Parathyroid adenoma (tissue), 2 donors: ENCODE results near the gene C10orf67.
"Not testable (repeated sequence)": the region's sequence is repeated elsewhere in the genome, so short reads cannot be mapped to it uniquely, and the experiment has no call there.

Experiments
- H2AFZ ChIP-seq: fragments of 300-600 bp; sonication (generic); one replicate; pipeline ENCODE4 v1.7.0; 2017; ENCODE audit warnings: antibody characterized with exemption, mild to moderate bottlenecking
- H3K27ac ChIP-seq: fragments of 300-600 bp; sonication (generic); one replicate; pipeline ENCODE4 v1.7.0; 2017
- H3K27me3 ChIP-seq: fragments of 300-600 bp; sonication (generic); one replicate; pipeline ENCODE4 v1.7.0; 2017; ENCODE audit warnings: low read length; ENCODE audit not compliant: control insufficient read depth, insufficient read depth
- H3K36me3 ChIP-seq: fragments of 300-600 bp; sonication (generic); one replicate; pipeline ENCODE4 v1.7.0; 2017; ENCODE audit warnings: low read length; ENCODE audit not compliant: control insufficient read depth, insufficient read depth
- H3K4me1 ChIP-seq: fragments of 300-600 bp; sonication (generic); one replicate; pipeline ENCODE4 v1.7.0; 2017; ENCODE audit warnings: control low read depth
- H3K4me2 ChIP-seq: fragments of 300-600 bp; sonication (generic); one replicate; pipeline ENCODE4 v1.7.0; 2017; ENCODE audit warnings: low read length
- H3K4me3 ChIP-seq: fragments of 300-600 bp; sonication (generic); one replicate; pipeline ENCODE4 v1.7.0; 2017; ENCODE audit warnings: low read depth, low read length
- H3K79me2 ChIP-seq: fragments of 300-600 bp; sonication (generic); one replicate; pipeline ENCODE4 v1.7.0; 2017; ENCODE audit warnings: control low read depth
- H3K9ac ChIP-seq: fragments of 300-600 bp; sonication (generic); one replicate; pipeline ENCODE4 v1.7.0; 2017; ENCODE audit warnings: mild to moderate bottlenecking
- H3K9me3 ChIP-seq: fragments of 300-600 bp; sonication (generic); one replicate; pipeline ENCODE4 v1.7.0; 2017; ENCODE audit warnings: low read length; ENCODE audit not compliant: control insufficient read depth
- TF ChIP-seq, protein P1 (sequence below): fragments of 300-600 bp; sonication (generic); IDR thresholded peaks from one replicate; pipeline ENCODE4 v1.7.0; 2017; ENCODE audit warnings: antibody characterized with exemption, mild to moderate bottlenecking
- donor health status: primary hyperparathyroidism.

Gene C10orf67

DNA sequence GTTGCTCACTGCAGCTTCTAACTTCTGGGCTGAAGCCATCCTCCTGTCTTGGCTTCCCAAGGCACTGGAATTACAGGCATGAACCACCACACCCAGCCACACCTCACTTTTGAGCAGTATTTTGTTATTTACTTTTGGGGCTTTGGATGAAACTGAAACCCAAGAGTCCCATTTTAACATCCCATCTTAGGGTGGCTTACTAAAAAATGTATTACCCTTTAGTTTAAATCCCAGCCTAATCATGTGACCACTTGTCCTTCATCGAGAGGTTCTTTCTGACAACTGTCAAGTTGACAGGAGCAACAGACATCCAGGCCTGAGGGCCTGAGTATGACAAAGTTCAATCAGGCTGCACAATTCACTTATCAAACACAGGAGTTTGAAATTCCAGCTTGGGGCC, 33.6 kb downstream of the C10orf67 start:
- Histone ChIP-seq H3K9ac (no peak overlapping the region), H3K4me2 (no peak overlapping the region), H2AFZ (no peak overlapping the region), H3K27ac (no peak overlapping the region), H3K36me3 (no peaks in the 10 kb centered on the region), H3K27me3 (no peaks in the 10 kb centered on the region), H3K79me2 (no peaks in the 10 kb centered on the region), H3K9me3 (no peaks in the 10 kb centered on the region), H3K4me1 (no peaks in the 10 kb centered on the region), H3K4me3 (no peak overlapping the region)
- TF ChIP-seq, protein P1, sequence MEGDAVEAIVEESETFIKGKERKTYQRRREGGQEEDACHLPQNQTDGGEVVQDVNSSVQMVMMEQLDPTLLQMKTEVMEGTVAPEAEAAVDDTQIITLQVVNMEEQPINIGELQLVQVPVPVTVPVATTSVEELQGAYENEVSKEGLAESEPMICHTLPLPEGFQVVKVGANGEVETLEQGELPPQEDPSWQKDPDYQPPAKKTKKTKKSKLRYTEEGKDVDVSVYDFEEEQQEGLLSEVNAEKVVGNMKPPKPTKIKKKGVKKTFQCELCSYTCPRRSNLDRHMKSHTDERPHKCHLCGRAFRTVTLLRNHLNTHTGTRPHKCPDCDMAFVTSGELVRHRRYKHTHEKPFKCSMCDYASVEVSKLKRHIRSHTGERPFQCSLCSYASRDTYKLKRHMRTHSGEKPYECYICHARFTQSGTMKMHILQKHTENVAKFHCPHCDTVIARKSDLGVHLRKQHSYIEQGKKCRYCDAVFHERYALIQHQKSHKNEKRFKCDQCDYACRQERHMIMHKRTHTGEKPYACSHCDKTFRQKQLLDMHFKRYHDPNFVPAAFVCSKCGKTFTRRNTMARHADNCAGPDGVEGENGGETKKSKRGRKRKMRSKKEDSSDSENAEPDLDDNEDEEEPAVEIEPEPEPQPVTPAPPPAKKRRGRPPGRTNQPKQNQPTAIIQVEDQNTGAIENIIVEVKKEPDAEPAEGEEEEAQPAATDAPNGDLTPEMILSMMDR, result no peak

- no peaks in the 10 kb centered on the region for H3K79me2 ChIP-seq
- no peaks in the 10 kb centered on the region for H3K9me3 ChIP-seq
- TF ChIP-seq, protein P1, result no peak
- H3K4me1 ChIP-seq, result no peaks in the 10 kb centered on the region
- H3K9ac ChIP-seq, result no peak overlapping the region
- H3K27me3 ChIP-seq, result no peaks in the 10 kb centered on the region
- no peak overlapping the region for H2AFZ ChIP-seq
- H3K36me3 ChIP-seq, result no peaks in the 10 kb centered on the region
- H3K4me2 ChIP-seq, result no peak overlapping the region
- H3K27ac ChIP-seq, result no peak overlapping the region
- no peak overlapping the region for H3K4me3 ChIP-seq
These were observed 34.2 kb downstream of the C10orf67 start for GRCh38 chr10:23310404-23310803.

GRCh38 chr10:23299961-23300360, 44.6 kb downstream of the C10orf67 start:
- not testable (repeated sequence) for H3K27ac ChIP-seq, H3K36me3 ChIP-seq, H2AFZ ChIP-seq, H3K79me2 ChIP-seq, H3K9ac ChIP-seq, H3K4me1 ChIP-seq, H3K27me3 ChIP-seq, H3K4me2 ChIP-seq, H3K9me3 ChIP-seq, H3K4me3 ChIP-seq

DNA sequence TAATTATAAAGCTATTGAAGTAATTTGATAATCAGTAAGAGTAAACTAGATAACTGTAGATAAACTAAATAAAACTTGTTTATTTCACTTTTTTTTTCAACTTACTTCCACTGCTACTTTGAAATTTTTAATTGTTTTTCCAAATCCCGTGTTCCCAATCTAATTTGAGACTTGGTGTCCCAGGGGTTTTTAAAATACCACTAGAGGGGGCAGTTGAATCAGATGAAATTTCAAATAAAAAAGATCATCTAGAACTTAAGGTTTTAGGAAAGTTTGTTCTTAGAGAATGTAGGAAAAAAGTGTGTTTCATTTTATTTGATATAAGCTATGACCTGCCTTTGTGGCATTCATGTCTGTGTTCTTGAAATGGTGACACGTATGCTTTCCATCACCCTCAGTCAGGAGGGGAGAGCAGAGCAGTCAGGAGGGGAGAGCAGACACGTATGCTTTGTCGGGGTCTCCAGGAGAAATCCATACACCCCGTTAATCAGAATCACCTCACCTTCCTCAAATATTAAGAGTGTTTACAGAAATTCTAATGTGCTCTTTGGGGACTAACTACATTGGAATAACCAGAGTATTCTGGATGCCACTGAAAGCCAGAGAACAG, 49.9 kb downstream of the C10orf67 start:
- no peaks in the 10 kb centered on the region for H3K36me3 ChIP-seq

GRCh38 chr10:23293973-23294590, 50.5 kb downstream of the C10orf67 start:
- no peak overlapping the region for H3K27ac ChIP-seq
- no peak overlapping the region for H3K9ac ChIP-seq
- H3K36me3 ChIP-seq, result no peaks in the 10 kb centered on the region
- H3K4me3 ChIP-seq, result no peak overlapping the region
- TF ChIP-seq, protein P1, result no peak
- no peaks in the 10 kb centered on the region for H3K4me1 ChIP-seq
- H2AFZ ChIP-seq, result no peak overlapping the region
- H3K79me2 ChIP-seq, result no peaks in the 10 kb centered on the region
- H3K4me2 ChIP-seq, result no peak overlapping the region
- H3K9me3 ChIP-seq, result no peaks in the 10 kb centered on the region
- H3K27me3 ChIP-seq, result no peaks in the 10 kb centered on the region

More for the DNA sequence above, 49.9 kb downstream of the C10orf67 start:
- Histone ChIP-seq H3K79me2 (no peaks in the 10 kb centered on the region), H3K27me3 (no peaks in the 10 kb centered on the region), H2AFZ (no peak overlapping the region), H3K4me3 (no peak overlapping the region), H3K9me3 (no peaks in the 10 kb centered on the region), H3K4me2 (no peak overlapping the region), H3K4me1 (no peaks in the 10 kb centered on the region), H3K27ac (no peak overlapping the region), H3K9ac (no peak overlapping the region)
- TF ChIP-seq, protein P1, result peak; percentile 48
